Stimulated activated CD8-positive, alpha-beta memory T cell treated with anti-CD3 and anti-CD28 coated beads, Interleukin-12 subunit alpha, Interleukin-12 subunit beta, amount 100 ng/mL, for 24 hours (primary cell): Measurements from ENCODE around the gene TBC1D9.
"Not testable (repeated sequence)": the region's sequence is repeated elsewhere in the genome, so short reads cannot be mapped to it uniquely, and the experiment has no call there.

Experiments used
- DNase-seq: peaks from one replicate; pipeline ENCODE4 v3.0.0-alpha.2; 2020; ENCODE audit errors: extremely low read depth

Gene TBC1D9

DNA sequence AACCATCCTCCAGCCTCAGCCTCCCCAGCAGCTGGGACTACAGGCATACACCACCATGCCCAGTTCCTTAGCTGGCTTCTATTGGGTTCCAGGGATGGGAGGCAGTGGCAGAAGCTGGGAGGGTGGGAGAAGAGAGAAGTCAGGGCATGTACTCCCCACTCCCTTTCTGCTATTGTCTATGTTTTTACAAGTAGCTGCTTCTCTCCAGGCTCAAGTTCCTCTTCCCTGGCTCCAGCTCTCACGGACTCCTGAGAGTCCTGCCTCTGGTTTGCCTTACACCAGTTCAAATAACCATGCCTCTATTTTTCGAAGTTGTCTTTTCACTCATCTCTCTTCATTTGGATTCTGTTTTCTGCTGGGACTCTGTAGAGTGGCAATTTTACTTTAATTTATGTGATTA is 2.9 kb downstream of the TBC1D9 start:
- no peak for DNase-seq

DNA sequence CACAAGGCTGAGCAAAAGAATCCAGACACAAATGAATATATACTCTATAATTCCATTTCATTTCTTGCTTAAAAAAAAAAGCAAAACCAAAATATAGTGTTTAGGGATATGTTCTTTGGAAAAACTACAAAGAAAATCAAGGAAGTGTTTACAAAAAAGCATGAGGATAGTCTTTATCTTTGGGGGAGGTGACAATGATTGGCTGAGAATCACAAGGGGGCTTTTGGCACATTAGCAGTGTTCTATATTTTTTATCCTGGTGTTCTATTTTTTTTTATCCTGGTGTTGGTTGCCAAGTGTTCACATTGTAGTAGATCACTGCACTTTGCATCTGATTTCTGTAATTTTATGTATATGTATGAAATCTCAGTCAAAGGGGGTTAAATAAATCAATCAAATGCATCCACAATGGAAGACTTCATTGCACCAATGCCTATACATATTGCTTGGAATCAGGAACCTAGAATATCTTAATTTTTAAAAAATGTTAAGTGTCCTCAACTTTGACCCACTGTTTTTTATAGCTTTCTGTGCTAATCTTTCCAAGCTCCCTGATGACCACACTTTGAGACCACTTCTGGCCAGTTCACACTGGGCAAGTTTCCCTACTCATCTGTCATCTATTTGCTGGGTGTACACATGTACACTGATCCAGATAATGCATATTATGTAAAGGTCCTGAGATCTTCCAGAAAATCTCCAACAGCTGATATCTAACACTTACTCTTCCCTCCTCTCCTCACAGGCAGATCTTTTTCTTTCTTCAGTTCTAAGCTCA is 3.7 kb downstream of the TBC1D9 start:
- no peak for DNase-seq

DNA sequence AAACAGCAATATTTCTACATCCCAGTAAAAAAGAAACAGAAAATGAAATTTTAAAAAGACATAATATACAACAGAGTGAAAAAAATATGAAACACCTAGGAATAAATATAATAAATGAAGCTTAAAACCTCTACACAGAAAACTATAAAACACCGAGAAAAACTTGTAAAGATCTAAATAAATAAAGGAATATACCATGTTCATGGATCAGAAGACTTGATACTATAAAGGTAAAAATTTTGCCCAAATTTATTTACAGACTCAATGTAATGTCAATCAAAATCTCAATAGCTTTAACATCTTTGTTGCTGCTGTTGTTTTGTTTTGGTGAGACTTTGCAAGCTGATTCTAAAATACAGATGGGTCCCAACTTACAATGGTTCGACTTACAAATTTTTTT is 5.7 kb downstream of the TBC1D9 start:
- DNase-seq, result no peak

DNA sequence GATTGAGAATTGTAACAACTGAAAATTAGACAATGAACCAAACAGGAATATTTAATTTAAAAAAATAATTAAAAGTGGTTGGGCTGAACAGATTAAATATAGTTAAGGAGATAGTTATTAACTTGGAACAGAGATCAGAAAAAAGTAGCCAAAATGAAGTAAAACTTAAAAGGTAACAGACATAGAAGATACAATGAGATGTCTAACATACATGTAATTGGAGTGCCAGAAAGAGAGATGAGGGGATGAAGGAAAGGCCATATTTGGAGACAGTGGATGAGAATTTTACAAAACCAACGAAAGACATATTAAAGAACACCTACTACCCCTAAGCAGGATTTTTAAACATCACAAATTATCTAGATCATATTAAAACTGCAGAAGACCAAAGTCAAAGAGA is 8.0 kb downstream of the TBC1D9 start:
- DNase-seq, result no peak

DNA sequence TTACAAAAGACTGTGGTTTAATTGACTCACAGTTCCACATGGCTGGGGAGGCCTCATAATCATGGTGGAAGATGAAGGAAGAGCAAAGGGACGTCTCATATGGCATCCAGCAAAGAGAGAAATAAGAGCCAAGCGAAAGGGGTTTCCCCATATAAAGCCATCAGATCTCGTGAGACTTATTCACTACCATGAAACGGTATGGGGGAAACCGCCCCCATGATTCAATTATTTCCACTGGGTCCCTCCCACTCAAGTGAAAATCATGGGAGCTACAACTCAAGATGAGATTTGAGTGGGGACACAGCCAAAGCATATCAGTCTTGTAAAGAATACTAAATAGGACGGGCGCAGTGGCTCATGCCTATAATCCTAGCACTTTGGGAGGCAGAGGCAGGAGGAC is 9.6 kb downstream of the TBC1D9 start:
- DNase-seq, result not testable (repeated sequence)

DNA sequence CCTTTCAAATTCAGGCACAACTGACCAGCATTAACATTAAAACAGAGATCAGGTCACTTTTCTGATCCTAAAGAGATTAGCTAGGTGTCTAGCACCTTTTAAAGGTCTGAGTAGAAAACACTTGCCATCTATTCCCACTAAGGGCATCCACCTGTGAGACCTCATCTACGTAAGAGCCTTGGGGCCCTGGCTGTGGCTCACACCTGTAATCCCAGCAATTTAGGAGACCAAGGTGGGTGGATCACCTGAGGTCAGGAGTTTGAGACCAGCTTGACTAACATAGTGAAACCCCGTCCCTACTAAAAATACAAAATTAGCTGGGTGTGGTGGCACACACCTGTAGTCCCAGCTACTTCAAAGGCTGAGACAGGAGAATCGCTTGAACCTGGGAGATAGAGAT is 11.8 kb downstream of the TBC1D9 start:
- no peak for DNase-seq

DNA sequence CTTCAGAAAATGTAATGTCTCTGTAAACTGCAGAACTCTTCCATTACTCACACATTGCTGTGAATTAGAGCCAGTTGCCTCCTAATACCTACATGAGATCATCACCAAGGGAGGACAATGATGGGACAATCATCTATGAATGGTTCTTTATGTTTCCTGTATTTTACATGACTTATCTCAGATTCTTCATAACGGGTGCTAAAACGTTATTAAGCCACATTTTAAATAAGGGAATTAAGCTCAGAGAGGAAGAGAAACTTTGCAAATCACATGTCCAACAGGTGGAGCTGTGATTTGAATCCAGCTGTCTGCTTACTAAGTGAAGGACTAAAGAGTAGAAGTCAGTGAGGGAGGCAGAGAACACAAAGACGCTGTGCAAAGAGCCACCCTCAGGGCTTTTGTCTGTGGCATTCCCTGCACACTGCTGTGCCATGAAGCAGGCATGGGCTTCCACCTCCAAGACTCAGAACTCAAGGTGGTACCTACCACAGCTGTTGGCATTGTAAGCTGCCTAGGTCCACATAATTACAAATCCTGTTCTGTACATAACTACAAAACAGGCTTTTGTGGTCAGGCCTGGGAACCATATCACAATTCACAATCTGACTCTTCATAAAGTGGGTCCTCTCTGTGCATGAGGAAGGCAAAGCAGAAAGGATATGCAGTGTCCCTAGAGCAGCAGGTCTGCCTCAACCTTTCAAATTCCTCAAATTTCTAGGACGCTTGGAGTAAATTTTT is 12.8 kb downstream of the TBC1D9 start:
- DNase-seq, result no peak

DNA sequence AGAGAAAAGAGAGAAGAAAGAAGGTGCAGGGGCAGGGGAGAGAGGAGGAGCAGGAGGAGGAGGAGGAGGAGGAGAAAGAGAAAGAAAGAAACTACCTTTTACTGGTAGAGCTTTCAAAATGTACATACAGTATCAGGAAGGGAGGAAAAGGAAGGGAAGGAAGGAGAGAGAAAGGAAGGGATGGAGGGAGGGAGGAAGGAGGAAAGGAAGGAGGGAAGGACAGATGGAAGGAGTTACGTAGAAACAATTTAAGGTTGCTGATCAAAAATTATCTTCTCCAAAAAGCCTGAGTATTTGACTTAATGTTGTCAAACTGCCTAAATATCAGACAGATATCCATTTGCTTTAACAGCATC is 13.4 kb downstream of the TBC1D9 start:
- DNase-seq, result no peak

DNA sequence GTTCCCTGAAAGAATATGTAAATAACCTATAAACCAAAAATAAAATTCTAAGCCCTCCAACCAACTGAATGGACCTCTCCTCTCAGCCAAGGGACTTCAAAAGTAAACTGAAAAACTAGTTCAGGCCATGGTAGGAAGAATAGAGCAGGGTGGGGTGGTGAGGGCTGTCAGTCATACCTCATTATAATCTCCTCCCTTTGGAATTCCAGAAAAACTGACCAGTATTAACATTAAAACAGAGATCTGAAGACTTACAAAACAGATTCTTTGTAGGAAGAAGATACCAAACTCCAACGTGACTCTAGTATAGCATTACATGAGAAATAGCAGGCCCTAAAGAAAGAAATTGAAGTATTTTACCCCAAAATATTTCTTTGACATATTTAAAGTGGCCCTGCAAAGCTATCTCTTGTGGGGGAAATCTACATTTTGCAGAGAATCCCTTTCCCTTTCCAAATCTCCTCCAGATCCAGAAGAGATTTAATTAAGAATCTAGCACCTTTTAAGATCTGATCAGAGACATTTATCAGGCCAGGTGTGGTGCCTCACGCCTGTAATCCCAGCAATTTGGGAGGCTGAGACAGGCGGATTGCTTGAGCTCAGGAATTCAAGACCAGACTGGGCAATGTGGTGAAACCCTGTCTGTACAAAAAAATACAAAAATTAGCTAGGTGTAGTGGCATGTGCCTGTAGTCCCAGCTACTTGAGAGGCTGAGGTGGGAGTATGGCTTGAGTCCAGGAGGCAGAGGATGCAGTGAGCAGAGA is 15.1 kb downstream of the TBC1D9 start:
- DNase-seq, result no peak

DNA sequence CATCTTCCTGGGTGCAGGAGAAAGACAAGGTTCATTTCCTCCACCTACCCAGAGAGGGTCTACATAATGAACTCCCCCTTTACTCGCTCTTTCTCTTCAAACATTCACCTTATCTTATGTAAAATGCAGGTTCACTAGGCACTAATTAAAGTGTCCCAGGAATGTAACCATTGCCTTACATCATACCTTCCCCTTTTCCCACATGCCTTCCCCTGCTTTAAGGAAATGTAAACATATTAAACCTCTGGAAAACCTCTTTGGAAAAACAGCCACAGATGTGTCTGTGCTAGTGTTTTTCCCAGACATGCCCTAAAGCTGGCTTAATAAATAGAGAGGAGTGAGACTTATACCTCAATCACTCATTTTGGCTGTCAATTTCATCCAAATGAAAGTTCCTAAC is 15.8 kb downstream of the TBC1D9 start:
- no peak for DNase-seq

DNA sequence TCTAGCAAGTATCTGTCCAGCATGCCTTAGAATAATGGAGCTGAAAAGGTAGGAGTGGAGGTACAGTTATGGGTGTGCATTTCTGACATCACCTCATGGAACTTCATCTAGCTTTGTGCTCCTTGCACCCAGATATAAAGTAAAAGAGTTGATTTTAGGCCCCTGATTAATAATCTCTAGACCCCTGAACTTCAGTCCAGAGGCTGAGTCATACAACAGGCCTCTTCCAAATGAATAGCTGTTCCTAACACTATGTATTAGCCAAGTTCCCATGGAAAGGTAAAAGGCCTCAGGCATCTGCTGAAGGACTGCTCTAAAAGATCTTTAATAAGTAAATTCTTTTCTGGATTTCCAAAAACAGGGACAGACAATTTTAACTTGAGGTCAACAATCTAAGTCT is 16.2 kb downstream of the TBC1D9 start:
- no peak for DNase-seq

DNA sequence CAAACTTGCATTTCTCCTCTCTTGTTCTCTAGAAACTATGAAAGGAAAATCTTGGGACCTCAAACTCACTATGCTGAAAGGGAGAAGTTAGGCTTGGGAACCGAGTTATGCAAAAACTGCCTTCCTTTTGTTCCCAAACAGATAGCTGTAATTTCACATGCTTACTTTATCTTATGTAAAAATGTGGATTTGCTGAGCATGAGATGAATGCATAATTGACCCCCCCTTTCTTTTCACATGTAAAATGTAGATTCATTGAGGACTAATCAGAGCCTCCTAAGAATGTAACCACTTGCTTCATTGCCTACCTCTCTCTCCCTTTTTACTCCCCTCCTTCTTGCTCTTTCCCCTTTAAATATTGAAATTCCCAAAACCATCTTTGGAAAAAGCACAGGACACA is 18.0 kb downstream of the TBC1D9 start:
- no peak for DNase-seq

DNA sequence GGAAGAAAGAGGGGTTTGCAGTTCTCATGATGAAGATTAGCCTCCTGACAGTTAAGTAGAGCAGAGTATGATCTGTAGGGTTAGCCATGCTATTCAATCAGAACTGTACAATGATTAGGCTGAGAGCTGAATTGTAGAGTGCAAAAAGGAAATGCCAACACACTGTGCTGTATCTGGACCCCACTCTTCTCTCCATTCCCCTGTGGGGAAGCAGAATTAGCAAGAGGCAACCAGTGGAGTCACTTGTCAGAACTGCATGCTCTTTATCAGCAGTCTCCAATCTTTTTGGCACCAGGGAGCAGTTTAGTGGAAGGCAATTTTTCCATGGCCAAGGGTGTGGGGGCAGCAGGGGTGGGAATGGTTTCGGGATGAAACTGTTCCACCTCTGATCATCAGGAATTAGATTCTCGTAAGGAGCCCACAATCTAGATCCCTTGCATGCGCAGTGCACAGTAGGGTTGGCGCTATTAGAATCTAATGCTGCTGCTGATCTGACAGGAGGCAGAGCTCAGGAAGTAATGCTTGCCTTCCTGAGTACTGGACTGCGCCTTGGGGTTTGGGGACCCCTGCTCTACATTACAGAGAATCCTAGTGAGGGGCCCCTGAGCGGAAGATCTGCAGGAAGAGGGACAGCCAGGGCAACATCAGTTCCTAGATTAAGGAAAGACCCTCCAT is 19.4 kb downstream of the TBC1D9 start:
- no peak for DNase-seq

DNA sequence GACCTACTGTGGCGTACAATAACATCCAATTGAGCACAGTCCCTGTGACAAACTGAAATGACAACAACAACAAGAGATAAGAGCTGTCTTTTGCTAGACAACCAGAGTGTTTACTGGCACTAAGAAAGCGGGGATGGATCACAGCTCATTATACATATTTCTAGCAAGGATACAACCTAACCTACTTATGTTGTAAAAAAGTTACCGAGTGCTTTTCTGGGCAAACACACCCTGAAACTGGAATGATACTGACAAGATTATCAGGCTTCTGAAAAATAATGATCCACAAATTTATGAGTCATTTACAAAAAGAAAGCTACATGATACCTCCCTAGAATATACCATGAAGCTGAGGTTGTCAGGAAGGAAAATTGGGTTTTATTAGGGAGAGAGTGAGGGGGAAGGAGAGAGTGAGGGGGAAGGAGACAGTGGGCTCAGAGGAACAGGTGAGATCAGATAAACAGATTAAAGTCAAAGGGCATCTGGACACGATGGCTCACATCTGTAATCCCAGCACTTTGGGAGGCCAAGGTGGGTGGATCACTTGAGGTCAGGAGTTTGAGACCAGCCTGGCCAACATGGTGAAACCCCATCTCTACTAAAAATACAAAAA is 20.3 kb downstream of the TBC1D9 start:
- no peak for DNase-seq

DNA sequence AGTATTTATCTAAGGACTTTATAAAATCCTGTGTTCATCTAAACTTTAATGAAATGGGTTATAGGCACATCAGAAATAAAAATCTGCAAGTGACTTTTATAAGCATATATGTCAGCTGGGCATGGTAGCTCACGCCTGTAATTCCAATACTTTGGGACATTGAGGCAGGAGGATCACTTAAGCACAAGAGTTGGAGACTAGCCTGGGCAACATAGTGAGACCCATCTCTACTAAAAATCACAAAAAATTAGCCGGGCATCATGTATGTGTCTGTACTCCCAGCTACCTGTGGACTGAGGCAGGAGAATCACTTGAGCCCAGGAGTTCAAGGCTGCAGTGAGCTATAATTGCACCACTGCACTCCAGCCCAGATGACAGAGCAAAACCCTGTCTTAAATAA is 20.9 kb downstream of the TBC1D9 start:
- no peak for DNase-seq

DNA sequence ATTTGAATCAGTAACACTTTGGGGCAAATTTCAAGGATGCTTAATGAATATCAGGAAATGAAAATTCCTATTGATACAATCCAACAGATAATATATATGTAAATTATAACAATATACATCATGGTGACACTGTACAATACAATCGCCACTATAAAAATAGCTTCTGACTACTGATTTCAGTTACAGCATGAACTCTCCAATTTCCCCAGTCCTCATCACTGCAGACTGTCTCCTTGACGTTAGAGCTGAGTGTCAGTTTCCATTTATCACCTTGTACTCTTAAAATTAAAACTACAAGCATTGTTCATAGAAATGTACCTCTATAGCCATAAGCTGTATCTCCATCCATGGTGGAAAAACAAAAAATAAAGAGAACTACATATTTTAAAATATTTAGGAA is 23.4 kb downstream of the TBC1D9 start:
- no peak for DNase-seq

DNA sequence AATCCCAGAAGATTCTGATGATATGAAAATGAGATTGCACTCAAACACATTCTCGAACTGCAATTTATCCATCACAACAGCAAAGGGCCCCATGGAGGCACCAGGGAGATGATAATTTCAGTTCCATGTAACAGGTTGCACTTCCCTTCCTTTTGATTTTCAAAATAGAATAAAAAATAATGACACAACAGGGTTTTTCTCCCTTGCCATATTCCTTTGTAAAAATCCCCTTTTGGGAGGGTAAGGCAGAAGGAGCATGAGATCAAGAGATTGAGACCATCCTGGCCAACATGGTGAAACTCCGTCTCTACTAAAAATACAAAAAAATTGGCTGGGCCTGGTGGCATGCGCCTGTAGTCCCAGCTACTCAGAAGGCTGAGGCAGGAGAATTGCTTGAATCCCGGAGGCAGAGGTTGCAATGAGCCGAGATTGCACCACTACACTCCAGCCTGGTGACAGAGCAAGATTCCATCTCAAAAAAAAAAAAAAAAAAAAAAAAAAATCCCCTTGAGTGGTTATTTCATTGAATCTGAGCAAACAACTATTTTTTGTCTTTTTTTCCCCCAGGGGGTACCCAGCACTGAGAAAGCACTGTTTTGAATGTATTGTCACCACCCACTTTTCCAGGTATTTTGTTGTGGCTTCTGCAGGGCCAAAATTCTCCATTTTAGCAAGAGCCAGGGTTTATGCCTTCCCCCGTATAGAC is 26.7 kb downstream of the TBC1D9 start:
- no peak for DNase-seq

DNA sequence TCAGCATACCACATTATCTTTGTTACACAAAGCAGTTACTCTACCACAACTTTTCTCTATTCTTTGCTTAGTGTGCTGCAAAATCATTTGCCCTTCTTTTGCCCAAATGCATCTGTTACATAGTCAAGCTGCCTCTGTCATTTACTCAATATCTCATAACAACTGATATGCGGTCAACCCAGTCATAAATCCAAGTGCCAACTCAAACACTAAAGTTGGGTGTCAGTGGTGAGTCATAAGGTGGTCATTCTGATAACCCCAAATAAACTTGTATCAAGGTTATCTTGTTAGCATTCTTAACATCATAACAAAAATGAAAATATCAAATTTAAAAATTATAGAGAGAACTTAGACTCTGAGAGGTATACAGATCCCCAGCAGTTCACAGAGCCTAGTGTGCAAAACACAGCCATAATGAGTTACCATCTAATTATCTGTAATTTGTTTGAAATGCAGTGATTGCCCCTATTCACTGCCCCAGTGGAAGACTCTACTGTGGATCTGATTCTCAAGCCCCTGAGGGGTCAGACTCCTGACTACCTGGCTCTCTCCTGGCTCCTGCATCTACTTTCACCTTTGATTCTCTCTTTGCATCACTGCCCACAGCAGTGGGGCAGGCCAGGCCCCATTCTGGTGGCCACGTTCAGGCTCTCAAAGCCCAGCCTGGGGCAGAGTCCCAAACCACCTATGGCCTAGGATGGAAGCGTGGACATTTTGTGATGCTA is 29.2 kb downstream of the TBC1D9 start:
- no peak for DNase-seq

DNA sequence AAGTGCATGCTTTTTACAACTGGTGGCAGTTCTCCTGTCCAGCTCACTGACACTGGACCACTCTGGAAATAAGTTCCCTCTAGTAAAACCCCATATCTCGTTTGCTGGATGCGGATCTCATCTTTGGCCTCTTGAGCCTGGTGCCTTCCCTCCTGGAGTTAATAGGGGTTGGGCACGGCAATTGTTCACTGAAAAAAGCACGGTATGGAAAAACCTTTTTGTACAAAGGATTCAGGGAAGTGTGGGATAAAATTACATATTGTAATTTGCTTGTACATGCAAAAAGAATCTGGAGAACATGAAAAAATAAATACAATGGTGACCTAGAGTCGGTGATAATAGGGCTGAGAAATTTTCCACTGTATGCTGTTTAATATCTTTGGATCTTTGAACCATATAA is 30.6 kb downstream of the TBC1D9 start:
- no peak for DNase-seq

DNA sequence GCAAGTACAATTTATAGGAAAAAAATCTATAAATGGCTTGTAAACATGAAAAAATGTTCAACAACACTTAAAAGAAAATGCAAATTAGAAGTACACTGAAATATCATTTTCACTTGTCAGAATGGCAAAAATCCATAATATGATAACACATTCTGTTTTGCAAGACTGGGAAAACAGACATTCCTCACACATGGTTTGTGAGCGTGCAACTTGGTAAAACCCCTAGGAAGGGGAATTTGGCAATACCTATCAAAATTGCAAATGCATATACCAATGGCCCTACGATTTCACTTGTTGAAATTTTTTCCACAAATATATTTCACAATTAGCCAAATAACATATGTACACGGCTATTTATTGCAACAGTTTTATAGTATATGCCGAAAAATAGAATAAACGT is 31.4 kb downstream of the TBC1D9 start:
- no peak for DNase-seq
